ENCODE data around the gene YIF1A.
"Not testable (repeated sequence)": the region's sequence is repeated elsewhere in the genome, so short reads cannot be mapped to it uniquely, and the experiment has no call there.

YIF1A gene

GRCh38 chr11:66267379-66268243 lies 21.3 kb downstream of the YIF1A start:
- peak; percentile 56 for DNase-seq

GRCh38 chr11:66267039-66267378 lies 21.9 kb downstream of the YIF1A start:
- no peak for DNase-seq

- DNase-seq: no peak
These were observed 22.4 kb downstream of the YIF1A start for GRCh38 chr11:66266378-66267038.

GRCh38 chr11:66265531-66266377 lies 23.2 kb downstream of the YIF1A start:
- no peak for DNase-seq

- DNase-seq: no peak
These were observed 24.0 kb downstream of the YIF1A start for GRCh38 chr11:66264914-66265313.

GRCh38 chr11:66264383-66264782 lies 24.6 kb downstream of the YIF1A start:
- DNase-seq: no peak

- DNase-seq: no peak
These were observed 25.2 kb downstream of the YIF1A start for GRCh38 chr11:66263785-66264184.

GRCh38 chr11:66263231-66263630 lies 25.7 kb downstream of the YIF1A start:
- DNase-seq: no peak

GRCh38 chr11:66262696-66263095 lies 26.2 kb downstream of the YIF1A start:
- DNase-seq: no peak

- no peak for DNase-seq
These were observed 26.8 kb downstream of the YIF1A start for GRCh38 chr11:66262191-66262590.

- no peak for DNase-seq
These were observed 27.4 kb downstream of the YIF1A start for GRCh38 chr11:66261578-66261977.

- DNase-seq: no peak
These were observed 29.0 kb downstream of the YIF1A start for GRCh38 chr11:66259956-66260355.

GRCh38 chr11:66259225-66259624 lies 29.7 kb downstream of the YIF1A start:
- no peak for DNase-seq

GRCh38 chr11:66258473-66258893 lies 30.5 kb downstream of the YIF1A start:
- no peak for DNase-seq

GRCh38 chr11:66253081-66253480 lies 35.9 kb downstream of the YIF1A start:
- not testable (repeated sequence) for DNase-seq

- DNase-seq: no peak
These were observed 37.1 kb downstream of the YIF1A start for GRCh38 chr11:66251809-66252208.

GRCh38 chr11:66248903-66249302 lies 40.0 kb downstream of the YIF1A start:
- no peak for DNase-seq

- DNase-seq: no peak
These were observed 41.1 kb downstream of the YIF1A start for GRCh38 chr11:66247801-66248200.

- DNase-seq: no peak
These were observed 41.6 kb downstream of the YIF1A start for GRCh38 chr11:66247295-66247694.

- no peak for DNase-seq
These were observed 45.0 kb downstream of the YIF1A start for GRCh38 chr11:66243782-66244535.

GRCh38 chr11:66242095-66242765 lies 46.7 kb downstream of the YIF1A start:
- DNase-seq: no peak

GRCh38 chr11:66240781-66241136 lies 48.2 kb downstream of the YIF1A start:
- no peak for DNase-seq

Data from GF-D8 (cell line).